Esophagus muscularis mucosa (tissue), 4 donors: ENCODE measurements around the gene COG7. TPM values are rescaled to one million over a fixed set of nuclear protein-coding genes. Genes with fewer than 3 reads are reported as not detected.

ENCODE experiments used
- DNase-seq: peaks from one replicate; pipeline ENCODE4 v3.0.0-alpha.2; 2017; ENCODE audit errors: extremely low spot score
- H3K27ac ChIP-seq, 4 donors: fragments of 200-600 bp; sonication (generic); replicated peaks in 1 of 4; 1 replicate in 3 of 4; 2 replicates in 1 of 4; pipeline ENCODE4 v1.5.1; 2016 to 2019; ENCODE audit warnings: mild to moderate bottlenecking in 1 of 4
- H3K27me3 ChIP-seq, 4 donors: fragments of 200-600 bp; sonication (generic); one replicate each; pipeline versions ENCODE4 v1.5.1 to v1.6.0; 2016 to 2019
- H3K36me3 ChIP-seq, 4 donors: fragments of 200-600 bp; sonication (generic); one replicate each; pipeline ENCODE4 v1.5.1; 2016 to 2019
- H3K4me1 ChIP-seq, 4 donors: fragments of 200-600 bp; sonication (generic); one replicate each; pipeline ENCODE4 v1.5.1; 2016 to 2019
- H3K4me3 ChIP-seq, 4 donors: fragments of 200-600 bp; sonication (generic); 1 replicate in 2 of 4; 2 replicates in 2 of 4; pipeline ENCODE4 v1.5.1; 2016 to 2019; ENCODE audit warnings: mild to moderate bottlenecking in 4 of 4, moderate library complexity in 1 of 4
- H3K9me3 ChIP-seq, 4 donors: fragments of 200-600 bp; sonication (generic); 1 replicate in 3 of 4; 2 replicates in 1 of 4; pipeline ENCODE4 v1.5.1; 2016 to 2019
- EP300 ChIP-seq: sonication (generic); formaldehyde crosslinking; IDR thresholded peaks from one replicate; pipeline ENCODE4 v1.6.1; 2017; ENCODE audit warnings: antibody characterized with exemption
- POLR2A ChIP-seq: fragments of 450-650 bp; IDR thresholded peaks from one replicate; pipeline ENCODE4 v1.6.1; 2017; ENCODE audit warnings: antibody characterized with exemption, moderate library complexity, mild to moderate bottlenecking, low read depth
- POLR2AphosphoS5 ChIP-seq, 2 donors: sonication (generic); formaldehyde crosslinking; IDR thresholded peaks; one replicate each; pipeline ENCODE4 v1.6.1; 2017; ENCODE audit warnings: antibody characterized with exemption in 2 of 2
- WGBS: methylation state at CpG from one replicate; pipeline ENCODE4 v1.1.5; 2018; 5-methylcytosine and 5-hydroxymethylcytosine counted together
- intact Hi-C: fragments of 100-400 bp; cut with DNase I; formaldehyde crosslinking; loops from one replicate; pipeline ENCODE4 v1.15.1; 2023
- total RNA-seq, 4 donors: library from RNA; depleted of rRNA; stranded (reverse); fragments of >200 nt; gene quantifications; one replicate each; pipeline versions ENCODE4 v1.1.0 to v1.2.1, GENCODE V29; 2016
- TF ChIP-seq, protein P1 (sequence below), 3 experiments: fragments of 200-600 bp in 2 of 3; fragments of 450-650 bp in 1 of 3; sonication (generic) in 2 of 3; IDR thresholded peaks; one replicate each; pipeline ENCODE4 v1.5.1; 2017 to 2019; ENCODE audit warnings: antibody characterized with exemption in 3 of 3, mild to moderate bottlenecking in 2 of 3, moderate library complexity in 1 of 3

Gene COG7
- total RNA-seq, 4 donors from 2014 or later = 11.9 to 23.7 (median 15.1) TPM

DNA sequence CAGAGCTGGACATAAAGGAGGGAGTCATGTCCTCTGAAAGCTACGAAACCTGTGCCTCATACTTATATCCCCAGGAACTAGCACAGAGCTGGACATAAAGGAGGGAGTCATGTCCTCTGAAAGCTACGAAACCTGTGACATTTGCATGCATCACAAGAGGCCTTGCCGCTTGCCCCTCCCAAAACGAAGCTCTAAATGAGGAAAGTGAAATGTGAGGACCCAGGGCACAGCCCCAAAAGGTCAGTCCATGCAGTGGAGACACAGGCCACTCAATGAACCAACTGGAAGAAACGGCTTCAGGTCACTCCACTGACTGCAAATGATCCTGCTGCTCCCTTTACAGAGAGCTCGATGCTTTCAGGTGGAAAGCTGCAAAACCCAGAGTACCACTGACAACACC is 38.3 kb downstream of the COG7 start:
- Histone ChIP-seq H3K27me3 (no peaks in the 10 kb centered on the region), H3K4me1 (peaks cover 0 to 7% (median under 1%) of the 10 kb centered on the region in 4 donors), H3K27ac (no peak overlapping the region), H3K4me3 (no peak overlapping the region), H3K9me3 (no peaks in the 10 kb centered on the region), H3K36me3 (peaks cover 43 to 92% (median 86%) of the 10 kb centered on the region in 4 donors)
- WGBS = 98% methylated on average over 6 of the region's 6 CpGs
- TF ChIP-seq POLR2AphosphoS5 (IDR thresholded peaks at IDR 0.05) = no peak
- TF ChIP-seq POLR2A = no peak
- no peak for TF ChIP-seq EP300
- TF ChIP-seq, protein P1, sequence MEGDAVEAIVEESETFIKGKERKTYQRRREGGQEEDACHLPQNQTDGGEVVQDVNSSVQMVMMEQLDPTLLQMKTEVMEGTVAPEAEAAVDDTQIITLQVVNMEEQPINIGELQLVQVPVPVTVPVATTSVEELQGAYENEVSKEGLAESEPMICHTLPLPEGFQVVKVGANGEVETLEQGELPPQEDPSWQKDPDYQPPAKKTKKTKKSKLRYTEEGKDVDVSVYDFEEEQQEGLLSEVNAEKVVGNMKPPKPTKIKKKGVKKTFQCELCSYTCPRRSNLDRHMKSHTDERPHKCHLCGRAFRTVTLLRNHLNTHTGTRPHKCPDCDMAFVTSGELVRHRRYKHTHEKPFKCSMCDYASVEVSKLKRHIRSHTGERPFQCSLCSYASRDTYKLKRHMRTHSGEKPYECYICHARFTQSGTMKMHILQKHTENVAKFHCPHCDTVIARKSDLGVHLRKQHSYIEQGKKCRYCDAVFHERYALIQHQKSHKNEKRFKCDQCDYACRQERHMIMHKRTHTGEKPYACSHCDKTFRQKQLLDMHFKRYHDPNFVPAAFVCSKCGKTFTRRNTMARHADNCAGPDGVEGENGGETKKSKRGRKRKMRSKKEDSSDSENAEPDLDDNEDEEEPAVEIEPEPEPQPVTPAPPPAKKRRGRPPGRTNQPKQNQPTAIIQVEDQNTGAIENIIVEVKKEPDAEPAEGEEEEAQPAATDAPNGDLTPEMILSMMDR (IDR thresholded peaks at IDR 0.05) = no peak
- DNase-seq = no peak
- intact Hi-C loops = no loop called here

DNA sequence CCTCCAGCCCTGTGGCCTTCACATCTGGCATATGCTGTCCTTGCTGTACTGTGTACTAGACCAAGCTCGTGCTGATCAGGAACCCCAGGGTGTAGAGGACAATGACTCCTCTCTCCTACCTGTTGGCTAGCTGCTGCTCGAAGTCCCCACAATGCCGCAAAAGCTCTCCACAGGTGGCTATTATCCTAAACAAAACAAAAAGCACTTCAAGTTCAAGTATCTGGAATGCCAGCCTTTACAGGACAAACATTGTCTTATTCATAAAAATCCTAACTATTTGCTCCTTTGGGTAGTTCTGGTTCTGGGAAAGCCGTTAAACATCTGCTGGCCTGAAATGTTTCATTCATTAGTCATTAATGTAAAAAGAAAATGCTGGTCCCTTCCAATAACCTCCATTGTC is 42.8 kb downstream of the COG7 start:
- TF ChIP-seq POLR2AphosphoS5 (IDR thresholded peaks at IDR 0.05) (peak in 1 of 2 donors; percentile 23), EP300 (no peak)
- Histone ChIP-seq H3K27me3 (no peaks in the 10 kb centered on the region), H3K27ac (peak overlapping the region in 1 of 4 donors; percentile 42), H3K4me1 (peaks cover 0 to 21% (median 8%) of the 10 kb centered on the region in 4 donors), H3K36me3 (peaks cover 49 to 89% (median 81%) of the 10 kb centered on the region in 4 donors), H3K4me3 (no peak overlapping the region), H3K9me3 (no peaks in the 10 kb centered on the region)
- 89% methylated on average over 4 of the region's 4 CpGs for WGBS
- DNase-seq = no peak
- intact Hi-C loops = no loop called here

DNA sequence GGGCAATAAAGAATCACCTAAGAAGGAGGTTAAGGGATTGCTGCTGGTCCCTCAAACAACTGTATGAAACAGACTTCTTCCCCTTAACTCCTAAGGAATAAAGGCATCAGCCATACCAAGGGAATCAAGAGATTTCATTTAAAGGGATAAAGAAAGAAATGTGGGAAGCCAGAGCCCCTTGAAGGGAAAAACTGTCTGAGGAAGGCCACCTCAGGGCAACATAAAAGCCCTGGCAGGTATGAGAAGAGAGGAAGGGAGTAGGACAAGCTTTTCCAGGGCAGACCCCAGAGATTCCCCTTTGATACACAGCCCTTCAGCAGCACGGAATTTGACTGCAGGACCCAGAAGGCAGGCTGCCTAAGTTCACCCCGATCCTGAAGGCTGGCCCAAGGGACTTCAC is 43.5 kb downstream of the COG7 start:
- no peak for TF ChIP-seq POLR2AphosphoS5 (IDR thresholded peaks at IDR 0.05)
- TF ChIP-seq POLR2A = no peak
- TF ChIP-seq, protein P1 (IDR thresholded peaks at IDR 0.05) = no peak
- TF ChIP-seq EP300 = no peak
- no peaks in the 10 kb centered on the region for H3K9me3 ChIP-seq
- peaks cover 4 to 21% (median 8%) of the 10 kb centered on the region in 4 donors for H3K4me1 ChIP-seq
- peaks cover 45 to 89% (median 81%) of the 10 kb centered on the region in 4 donors for H3K36me3 ChIP-seq
- DNase-seq = no peak
- H3K27ac ChIP-seq = peak overlapping the region in 3 of 4 donors; percentile 4 to 42 (median 31)
- H3K27me3 ChIP-seq = no peaks in the 10 kb centered on the region
- intact Hi-C loops = no loop called here
- no peak overlapping the region for H3K4me3 ChIP-seq
- 88% methylated on average over 2 of the region's 2 CpGs for WGBS

DNA sequence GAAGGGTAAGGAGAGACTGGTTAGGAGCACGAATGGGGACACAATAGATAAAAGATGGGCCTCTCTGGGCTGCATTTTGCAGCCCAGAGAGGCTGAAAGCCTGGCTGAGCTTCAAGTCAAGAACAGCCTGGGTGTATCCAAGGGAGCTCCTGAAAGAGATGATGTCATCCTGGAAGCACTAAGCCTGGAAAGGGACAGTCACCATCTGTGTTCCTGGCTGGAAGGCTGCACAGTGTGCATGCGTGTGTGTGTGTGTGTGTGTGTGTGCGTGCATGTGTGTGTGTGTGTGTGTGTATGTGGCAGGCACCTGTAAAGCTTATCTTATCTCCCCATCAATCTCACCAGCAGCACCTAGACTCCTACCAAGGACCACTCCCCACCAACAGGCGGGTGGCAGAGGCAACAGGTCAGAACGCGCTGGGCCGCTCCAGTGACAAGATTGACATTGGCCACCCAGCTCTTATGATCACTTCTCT is 44.1 kb downstream of the COG7 start:
- Histone ChIP-seq H3K36me3 (peaks cover 41 to 89% (median 81%) of the 10 kb centered on the region in 4 donors), H3K4me3 (no peak overlapping the region), H3K9me3 (no peaks in the 10 kb centered on the region), H3K27ac (peak overlapping the region in 3 of 4 donors; percentile 31 to 42 (median 37)), H3K27me3 (no peaks in the 10 kb centered on the region), H3K4me1 (peaks cover 4 to 27% (median 15%) of the 10 kb centered on the region in 4 donors)
- intact Hi-C loops = no loop called here
- TF ChIP-seq EP300 (no peak), POLR2AphosphoS5 (IDR thresholded peaks at IDR 0.05) (peak in 1 of 2 donors; percentile 24)
- DNase-seq = no peak
- WGBS = 57% methylated on average over 4 of the region's 7 CpGs

DNA sequence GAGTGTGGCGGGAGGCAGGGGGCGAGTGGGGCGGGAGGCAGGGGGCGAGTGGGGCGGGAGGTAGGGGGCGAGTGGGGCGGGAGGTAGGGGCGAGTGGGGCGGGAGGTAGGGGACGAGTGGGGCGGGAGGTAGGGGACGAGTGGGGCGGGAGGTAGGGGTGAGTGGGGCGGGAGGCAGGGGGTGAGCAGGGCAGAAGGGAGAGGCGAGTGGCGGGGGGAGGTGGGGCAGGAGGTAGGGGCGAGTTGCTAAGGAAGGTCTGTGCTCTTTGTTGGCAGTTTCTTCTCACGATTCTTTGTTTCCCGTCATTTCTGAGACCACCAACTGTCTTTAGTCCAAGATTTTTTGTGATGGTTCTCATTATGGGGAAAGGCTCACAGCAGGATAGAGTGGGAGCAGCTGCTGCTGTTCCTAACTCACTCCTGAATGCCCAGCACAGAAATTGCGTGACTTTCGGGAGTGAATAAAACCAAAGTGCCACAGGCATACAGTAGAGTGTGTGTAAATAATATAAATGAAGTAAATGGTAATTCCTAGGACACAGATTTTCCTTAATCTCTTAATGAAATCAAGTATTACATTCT is 44.7 kb downstream of the COG7 start:
- Histone ChIP-seq H3K9me3 (no peaks in the 10 kb centered on the region), H3K27ac (peak overlapping the region in 1 of 4 donors; percentile 42), H3K4me3 (no peak overlapping the region), H3K4me1 (peaks cover 4 to 29% (median 15%) of the 10 kb centered on the region in 4 donors), H3K36me3 (peaks cover 42 to 89% (median 81%) of the 10 kb centered on the region in 4 donors), H3K27me3 (no peaks in the 10 kb centered on the region)
- WGBS = 93% methylated on average over 16 of the region's 21 CpGs
- intact Hi-C loops = no loop called here
- no peak for DNase-seq
- no peak for TF ChIP-seq EP300
- no peak for TF ChIP-seq POLR2A
- TF ChIP-seq, protein P1 (IDR thresholded peaks at IDR 0.05) = no peak
- no peak for TF ChIP-seq POLR2AphosphoS5 (IDR thresholded peaks at IDR 0.05)
